DMS53 (cell line): ENCODE results near the gene TFF2.

Source experiments
- DNase-seq: peaks from one replicate; lab custom pipeline; 2025; lab: John Stamatoyannopoulos, UW

The TFF2 gene

DNA sequence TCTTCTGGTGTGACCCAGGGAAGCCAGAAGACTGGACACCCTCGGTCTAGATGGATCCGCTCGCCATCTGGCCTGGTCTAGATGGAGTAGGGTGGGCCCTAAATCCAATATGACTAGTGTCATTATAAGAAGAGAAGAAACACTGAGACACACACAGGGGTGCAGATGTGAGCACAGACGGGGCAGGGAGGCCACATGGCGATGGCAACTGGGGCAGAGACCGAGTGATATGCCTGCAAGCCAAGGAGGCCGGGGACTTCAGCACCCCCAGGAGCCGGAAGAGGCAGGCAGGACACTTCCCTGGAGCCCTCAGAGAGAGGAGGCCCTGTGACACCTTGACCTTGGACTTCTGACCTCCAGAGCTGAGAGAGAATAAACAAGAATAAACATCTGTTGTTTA lies 30.0 kb downstream of the TFF2 start:
- DNase-seq = no peak

DNA sequence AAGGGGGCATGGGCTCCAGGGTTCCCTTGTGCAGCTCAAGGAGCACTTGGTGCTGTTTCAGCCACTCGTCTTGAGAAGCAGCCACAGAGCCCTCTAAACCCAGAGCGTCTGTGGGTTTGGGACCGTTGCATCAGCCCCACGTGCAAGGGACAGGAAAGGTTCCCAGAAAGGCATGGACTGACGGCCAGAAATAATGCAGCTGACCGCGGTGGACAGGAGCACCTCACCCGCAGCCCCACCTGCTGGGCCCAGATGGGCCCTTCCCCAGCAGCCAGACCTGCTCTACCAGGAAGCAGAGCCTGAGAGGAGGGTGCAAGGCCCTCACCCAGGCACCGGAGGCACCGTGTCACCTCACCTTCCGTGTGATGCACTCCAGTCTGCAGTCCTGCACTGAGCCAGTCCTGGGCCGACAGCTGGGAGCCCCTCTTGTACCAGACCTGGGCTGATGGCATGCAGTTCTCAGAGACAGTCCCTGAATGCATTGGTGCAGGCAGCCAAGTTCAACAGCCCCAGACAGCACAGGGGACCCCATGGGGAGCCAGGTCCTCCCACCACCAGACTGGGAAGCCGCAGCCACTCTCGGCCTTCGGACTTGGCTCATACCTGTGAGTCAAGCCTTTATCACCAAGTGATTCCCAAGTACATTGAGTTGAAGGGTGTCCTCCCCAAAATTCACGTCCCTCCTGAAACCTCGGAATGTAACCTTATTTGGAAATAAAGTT lies 30.8 kb downstream of the TFF2 start:
- peak; percentile 37 for DNase-seq

GRCh38 chr21:42319376-42319775 lies 31.4 kb downstream of the TFF2 start:
- no peak for DNase-seq

- DNase-seq = peak; percentile 41
Measured at GRCh38 chr21:42317826-42318746, 32.7 kb downstream of the TFF2 start.

GRCh38 chr21:42317341-42317741 lies 33.5 kb downstream of the TFF2 start:
- DNase-seq = peak; percentile 81

GRCh38 chr21:42316891-42317290 lies 33.9 kb downstream of the TFF2 start:
- DNase-seq = peak; percentile 92

DNA sequence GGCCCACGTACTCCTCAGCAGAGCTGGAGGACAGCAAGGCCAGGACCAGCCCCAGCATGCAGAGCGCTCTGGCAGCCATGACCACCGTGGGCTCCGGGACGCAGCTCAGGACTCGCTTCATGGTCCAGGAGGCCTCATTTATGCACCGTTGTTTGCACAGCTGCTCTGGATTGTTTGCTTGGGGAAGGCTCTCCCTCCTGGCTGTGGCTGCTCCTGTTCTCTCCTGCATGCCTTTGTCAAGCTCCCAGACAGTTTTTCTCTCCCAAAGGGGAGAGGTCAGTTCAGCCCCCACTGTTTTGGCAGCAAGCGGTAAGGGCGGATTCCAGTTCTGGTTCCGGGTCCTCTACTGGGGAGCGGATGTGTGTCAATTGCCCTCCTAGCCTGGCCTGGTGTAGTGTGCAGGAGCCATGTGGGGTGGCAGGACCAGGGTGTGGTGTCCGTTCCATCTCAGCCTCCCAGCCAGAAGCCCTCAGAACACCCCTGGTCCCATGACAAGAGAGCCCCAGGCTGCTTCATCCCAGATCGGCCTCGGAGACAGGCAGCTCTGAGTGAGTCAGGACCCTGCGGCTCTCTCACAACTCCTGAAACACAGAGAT lies 35.4 kb downstream of the TFF2 start, which contains the start of gene TFF3:
Gene TFF3, minus strand, starts transcription at position 114 of the 596 bp plus-strand sequence. Its CDS starts 35 bp downstream, at position 79.
- DNase-seq = peak; percentile 98

DNA sequence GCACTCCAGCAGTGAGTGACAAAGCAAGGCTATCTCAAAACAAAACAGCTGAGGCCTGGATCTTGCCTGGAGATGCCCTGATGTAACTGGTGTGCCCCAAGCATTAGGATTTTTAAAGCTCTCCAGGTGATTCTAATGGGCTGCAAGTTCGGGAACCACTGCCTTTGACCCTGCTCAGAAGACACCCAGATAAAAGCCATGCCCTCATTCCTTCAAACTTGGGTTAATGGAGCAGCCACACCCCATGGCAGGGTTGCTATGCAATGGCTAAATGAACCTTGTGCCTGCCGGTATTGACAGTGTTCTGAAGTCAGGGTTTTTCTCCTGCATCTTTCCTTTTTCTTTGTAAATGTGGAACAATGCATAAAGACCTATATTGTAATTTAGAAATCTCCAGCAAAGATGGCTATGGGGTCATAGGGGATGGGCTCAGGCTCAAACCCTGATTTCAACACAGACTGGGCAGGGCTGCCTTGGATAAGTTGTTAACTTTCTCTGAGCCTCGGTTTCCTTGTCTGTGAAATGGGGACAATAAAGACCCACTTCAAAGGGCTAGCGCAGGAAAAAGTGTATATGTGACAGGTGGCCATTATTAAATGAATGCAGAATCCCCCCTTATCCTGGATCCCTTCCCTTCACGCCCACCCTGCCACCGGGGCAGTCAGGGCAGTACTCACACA lies 36.0 kb downstream of the TFF2 start:
- peak; percentile 43 for DNase-seq

GRCh38 chr21:42313501-42313969 lies 37.3 kb downstream of the TFF2 start:
- peak; percentile 82 for DNase-seq

GRCh38 chr21:42312626-42313104 lies 38.1 kb downstream of the TFF2 start:
- peak; percentile 72 for DNase-seq

- DNase-seq = peak; percentile 51
Measured at GRCh38 chr21:42311816-42312625, 38.8 kb downstream of the TFF2 start.

GRCh38 chr21:42311160-42311559 lies 39.6 kb downstream of the TFF2 start:
- peak; percentile 32 for DNase-seq

DNA sequence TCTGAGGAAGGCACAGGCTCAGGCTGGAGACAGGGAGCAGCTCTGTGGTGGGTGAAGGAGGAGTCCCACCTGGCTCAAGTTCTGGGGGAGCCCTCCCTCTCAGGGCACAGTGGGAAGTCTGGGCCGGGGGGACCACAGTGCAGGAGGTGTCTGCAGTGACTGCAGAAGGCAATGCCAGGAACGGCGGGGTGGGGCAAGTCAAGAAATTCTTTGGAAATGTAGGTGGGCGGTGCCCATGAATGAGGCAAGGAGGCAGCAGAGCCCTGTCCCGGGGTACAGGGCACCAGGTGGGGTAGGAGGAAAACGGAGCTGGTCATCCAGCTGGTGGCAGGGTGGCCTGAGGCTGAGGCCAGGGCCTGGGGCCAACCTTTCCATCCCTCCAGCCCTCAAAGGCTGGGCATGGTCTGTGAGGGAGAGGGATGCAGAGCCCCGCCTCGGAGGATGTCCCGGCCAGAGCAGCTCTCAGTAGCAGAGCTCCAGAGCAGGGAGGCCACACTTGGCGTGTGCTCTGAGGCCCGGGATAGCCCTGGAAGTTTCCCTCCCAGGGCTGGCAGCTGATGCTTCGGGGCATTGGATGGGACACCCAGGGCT lies 40.3 kb downstream of the TFF2 start:
- peak; percentile 23 for DNase-seq

- DNase-seq = peak; percentile 79
Measured at GRCh38 chr21:42309753-42310213, 41.0 kb downstream of the TFF2 start.

DNA sequence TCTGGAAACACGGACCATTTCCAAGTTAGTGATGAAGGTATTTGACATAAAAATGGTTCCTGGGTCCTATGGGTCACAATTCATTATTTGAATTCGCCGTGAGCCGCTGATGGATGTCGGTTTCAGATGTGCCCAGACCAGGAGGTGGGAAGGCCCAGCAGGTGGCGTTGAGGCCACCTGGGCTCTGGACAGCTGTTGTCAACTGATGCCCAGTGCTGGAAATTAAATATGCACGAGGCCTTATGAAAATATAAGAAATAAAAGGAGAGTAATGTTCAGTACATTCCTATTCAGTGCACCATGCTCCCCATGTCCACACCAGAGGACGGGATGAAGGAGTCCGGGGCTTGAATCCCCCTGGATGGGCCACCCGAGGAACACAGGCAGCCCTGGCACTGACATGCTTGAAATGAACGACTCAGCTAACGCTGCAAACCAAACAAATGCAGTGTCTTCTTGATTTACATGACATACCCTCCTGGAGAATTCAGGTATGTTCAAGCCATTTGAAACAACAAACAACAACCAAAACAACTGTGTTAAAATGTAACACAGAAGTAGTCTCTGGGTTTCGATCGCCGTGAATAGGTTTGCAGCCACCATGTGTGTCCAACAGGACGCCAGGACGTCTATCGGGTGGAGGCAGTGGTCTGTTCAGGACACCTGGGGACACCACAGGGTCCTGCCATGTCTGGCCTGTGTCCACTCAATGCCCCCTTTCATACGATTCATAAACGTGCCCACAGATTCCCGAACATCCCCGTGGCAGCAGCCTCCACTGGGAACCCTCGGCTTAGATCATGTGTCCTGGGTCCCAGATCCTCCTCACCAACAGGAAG lies 41.7 kb downstream of the TFF2 start:
- DNase-seq = peak; percentile 59

- no peak for DNase-seq
Measured at GRCh38 chr21:42308161-42308913, 42.5 kb downstream of the TFF2 start.

DNA sequence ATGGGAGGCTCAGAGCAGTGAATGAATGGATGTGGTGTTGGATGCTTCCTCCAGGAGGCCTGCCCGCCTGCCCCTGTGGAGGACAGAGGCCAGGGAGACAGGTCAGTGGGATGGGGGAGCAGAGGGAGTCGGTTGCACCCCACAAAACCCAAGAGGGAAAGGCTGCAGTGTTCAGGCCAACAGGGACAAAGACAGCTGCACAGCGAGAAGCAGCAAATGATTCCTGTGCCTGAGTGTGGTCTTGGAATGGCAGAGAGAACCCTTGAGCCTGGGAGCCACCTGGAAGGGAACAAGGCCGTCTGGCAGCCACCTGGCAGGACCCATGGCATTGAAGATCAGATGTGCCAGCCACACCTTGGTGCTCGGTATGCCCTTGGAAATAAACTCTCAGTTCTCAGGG lies 43.7 kb downstream of the TFF2 start:
- DNase-seq = no peak

DNA sequence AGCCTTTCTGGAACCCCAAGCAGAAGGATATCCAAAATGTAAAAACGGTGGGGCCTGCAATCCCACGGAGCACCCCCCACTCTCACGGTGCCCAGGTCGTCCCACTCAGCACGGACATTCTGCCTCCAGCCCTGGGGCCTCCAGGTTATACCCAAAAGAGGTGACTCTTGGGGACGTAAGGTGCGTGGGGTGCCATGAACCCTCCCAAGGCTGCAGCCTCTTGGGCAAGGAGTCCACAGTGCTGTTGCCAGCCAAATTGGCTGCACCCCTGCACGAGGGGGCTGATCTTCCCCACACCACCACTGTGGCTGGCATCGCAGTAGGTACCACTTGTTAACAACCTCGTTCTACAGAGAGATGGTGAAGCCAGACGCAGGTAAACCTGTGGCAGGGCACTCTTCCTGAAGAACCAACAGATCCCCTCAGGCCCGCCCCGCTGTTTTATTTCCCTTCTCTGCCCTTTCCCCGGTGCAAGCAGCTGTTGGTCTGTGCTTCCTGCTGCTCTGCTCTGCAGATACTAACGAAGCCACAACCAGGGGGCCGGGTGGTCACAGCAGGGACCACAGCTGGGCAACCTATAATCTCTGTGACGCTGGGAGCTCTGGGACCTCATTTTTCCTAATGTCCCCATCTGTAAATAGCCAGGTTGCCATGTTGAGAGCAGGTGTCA lies 44.3 kb downstream of the TFF2 start:
- DNase-seq = no peak
